K562 (cell line): ENCODE data around the gene TRIOBP. TPM values are rescaled to one million over a fixed set of nuclear protein-coding genes. Genes with fewer than 3 reads are reported as not detected.

ENCODE experiments used
- CBX8 ChIP-seq: fragments of 200-600 bp; sonication (generic); IDR thresholded peaks from 2 replicates; pipeline ENCODE4 v1.6.1; 2012; ENCODE audit warnings: borderline replicate concordance, mixed run types, low read depth, mild to moderate bottlenecking, moderate library complexity, mixed read lengths, low read length, control low read depth, inconsistent platforms; ENCODE audit not compliant: poor library complexity, severe bottlenecking; ENCODE audit errors: extremely low read depth
- CUX1 ChIP-seq: fragments of 200-800 bp; sonication (Bioruptor generic); IDR thresholded peaks from 2 replicates; pipeline ENCODE4 v1.6.1; 2016; ENCODE audit warnings: missing genetic modification characterization, missing compliant biosample characterization
- E2F6 ChIP-seq, 2 experiments: IDR thresholded peaks; 2 replicates each; pipeline ENCODE4 v1.6.1; 2011; ENCODE audit warnings: borderline replicate concordance in 1 of 2, control low read depth in 1 of 2, low read depth in 1 of 2, low read length in 1 of 2, mild to moderate bottlenecking in 1 of 2, mixed read lengths in 1 of 2, moderate library complexity in 1 of 2; ENCODE audit not compliant: insufficient read depth in 1 of 2, insufficient read length in 1 of 2, poor library complexity in 1 of 2, severe bottlenecking in 1 of 2; ENCODE audit errors: extremely low read depth in 1 of 2
- FOXJ3 ChIP-seq: sonication (generic); formaldehyde crosslinking; IDR thresholded peaks from 2 replicates; pipeline ENCODE4 v1.4.0; 2020; ENCODE audit warnings: mild to moderate bottlenecking, missing genetic modification reagents
- GABPA ChIP-seq: fragments of 200-800 bp; sonication (Bioruptor generic); conservative IDR thresholded peaks from 2 replicates; pipeline ENCODE4 v1.6.1; 2016; ENCODE audit warnings: low read depth, missing genetic modification characterization, missing compliant biosample characterization
- HOMEZ ChIP-seq: fragments of 250-450 bp; sonication (Bioruptor Pico); IDR thresholded peaks from 2 replicates; pipeline ENCODE4 v1.4.0; 2020; ENCODE audit warnings: mild to moderate bottlenecking, moderate library complexity
- NFYB ChIP-seq: IDR thresholded peaks from 2 replicates; pipeline ENCODE4 v1.6.1; 2011; ENCODE audit warnings: mild to moderate bottlenecking, moderate library complexity; ENCODE audit not compliant: insufficient read length; ENCODE audit errors: extremely low read depth
- NR3C1 ChIP-seq: sonication (generic); formaldehyde crosslinking; IDR thresholded peaks from 2 replicates; pipeline ENCODE4 v1.8.1; 2022; ENCODE audit warnings: missing genetic modification reagents
- POLR2H ChIP-seq: IDR thresholded peaks from 2 replicates; pipeline ENCODE4 v1.6.1; 2016; ENCODE audit warnings: missing genetic modification characterization, low read depth, mild to moderate bottlenecking, control low read depth, missing compliant biosample characterization, moderate library complexity
- RBM17 ChIP-seq: fragments of 200-400 bp; formaldehyde crosslinking; IDR thresholded peaks from 2 replicates; pipeline ENCODE4 v1.6.1; 2017; ENCODE audit warnings: low read depth, mild to moderate bottlenecking, low read length, borderline replicate concordance
- SMAD4 ChIP-seq: fragments of 250-450 bp; sonication (Bioruptor Pico); conservative IDR thresholded peaks from 2 replicates; pipeline ENCODE4 v1.8.0; 2021; ENCODE audit warnings: inconsistent platforms, mild to moderate bottlenecking, moderate library complexity
- SMARCC2 ChIP-seq: fragments of 450-650 bp; IDR thresholded peaks from 2 replicates; pipeline ENCODE4 v1.6.1; 2017; ENCODE audit warnings: antibody characterized with exemption, moderate library complexity, mild to moderate bottlenecking, low read depth
- SMARCE1 ChIP-seq: fragments of 450-650 bp; IDR thresholded peaks from 2 replicates; pipeline ENCODE4 v1.7.1; 2016; ENCODE audit warnings: mild to moderate bottlenecking
- SRSF3 ChIP-seq: fragments of 200-400 bp; formaldehyde crosslinking; IDR thresholded peaks from 2 replicates; pipeline ENCODE4 v1.6.1; 2016; ENCODE audit warnings: mild to moderate bottlenecking, low read length, moderate library complexity; ENCODE audit not compliant: insufficient read depth
- STAT5B ChIP-seq: fragments of 250-450 bp; sonication (Bioruptor Pico); IDR thresholded peaks from 2 replicates; pipeline ENCODE4 v1.8.0; 2021; ENCODE audit warnings: mild to moderate bottlenecking, inconsistent platforms
- ZC3H8 ChIP-seq: fragments of 450-650 bp; IDR thresholded peaks from 2 replicates; pipeline ENCODE4 v1.6.1; 2017
- ZFX ChIP-seq: sonication (generic); formaldehyde crosslinking; IDR thresholded peaks from 2 replicates; pipeline ENCODE4 v1.8.0; 2022; ENCODE audit warnings: mild to moderate bottlenecking, missing genetic modification reagents, moderate library complexity
- polyA plus RNA-seq, 8 experiments: library from polyadenylated mRNA; depleted of rRNA in 4 of 8; stranded (reverse) in 5 of 8; unstranded in 3 of 8; fragments of >200 nt; fragmentation: Nextera tagmentation in 2 of 8; fragmentation: Illumina TruSeq in 1 of 8; extraction: Ambion mirVana in 2 of 8; extraction: Trizol in 1 of 8; gene quantifications; 2 replicates each; pipeline versions ENCODE4 v1.2.1 to v1.2.3, GENCODE V29; 2011 to 2014; ENCODE audit warnings: inconsistent platforms in 1 of 8, missing spikeins in 1 of 8
- total RNA-seq, 7 experiments: library from RNA; depleted of rRNA in 6 of 7; stranded (reverse); fragments of >200 nt in 6 of 7; fragmentation: Illumina TruSeq in 2 of 7; extraction: Trizol in 2 of 7; gene quantifications; 2 replicates each; pipeline versions ENCODE4 v1.2.1 to v1.2.3, GENCODE V29; 2011 to 2021; ENCODE audit warnings: low replicate concordance in 1 of 7

TRIOBP gene
- total and polyA plus RNA-seq, 9 of the 15 experiments (the other 6 are each of a cell fraction or from before 2014, with no cell fraction given) = 0.24 to 13.8 (median 5.5) TPM

DNA sequence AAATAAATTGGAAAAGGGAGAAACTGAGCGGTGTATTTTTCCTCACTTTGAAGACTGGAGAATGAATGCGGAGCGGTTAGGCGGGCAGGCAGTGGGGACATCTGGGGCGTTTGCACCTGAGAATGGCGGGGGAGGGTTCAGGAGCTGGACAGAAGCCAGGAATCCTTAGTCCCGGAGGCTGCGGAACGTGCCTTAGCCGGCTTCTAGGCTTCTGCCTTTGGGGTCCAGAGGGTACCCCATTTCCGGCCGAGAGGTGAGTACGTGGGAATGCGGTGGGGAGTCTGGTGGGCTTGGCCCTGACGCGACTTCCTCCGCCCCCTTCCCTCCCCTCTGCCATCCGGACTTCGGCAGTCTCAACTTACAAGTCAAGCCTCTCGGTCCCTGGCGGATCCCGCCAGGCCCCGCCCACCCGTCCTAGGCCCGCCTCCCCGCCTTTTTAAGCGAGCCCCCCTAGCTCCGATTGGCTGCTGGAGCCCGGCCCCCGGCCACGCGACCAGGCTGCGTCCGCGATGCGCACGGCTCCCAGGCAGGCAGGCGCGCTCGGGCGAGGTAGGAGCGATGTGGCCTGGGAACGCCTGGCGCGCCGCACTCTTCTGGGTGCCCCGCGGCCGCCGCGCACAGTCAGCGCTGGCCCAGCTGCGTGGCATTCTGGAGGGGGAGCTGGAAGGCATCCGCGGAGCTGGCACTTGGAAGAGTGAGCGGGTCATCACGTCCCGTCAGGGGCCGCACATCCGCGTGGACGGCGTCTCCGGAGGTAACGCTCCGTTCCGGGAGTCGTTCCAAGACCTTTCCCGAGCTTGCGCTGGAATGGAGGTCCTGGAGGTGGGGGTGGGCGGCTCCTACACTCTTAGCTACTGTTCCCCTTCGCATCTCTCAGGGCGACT, 110.8 kb downstream of the TRIOBP start, which contains the start of gene GCAT (continued):
- no peak for TF ChIP-seq STAT5B (CRISPR knock-in tag)
- TF ChIP-seq ZFX (CRISPR knock-in tag) = peak; percentile 68
- no peak for TF ChIP-seq CBX8
- no peak for TF ChIP-seq HOMEZ (CRISPR knock-in tag)
- TF ChIP-seq SMAD4 = no peak; the same call in 1 of the 2 replicates
- TF ChIP-seq NR3C1 = no peak
- TF ChIP-seq POLR2H (tag) = 0 out of 2 replicates have a peak, but pooled peaks have one; percentile 18
- peak; percentile 18; the same call in 1 of the 2 replicates for TF ChIP-seq SMARCE1
- peak; percentile 42; the same call in 1 of the 2 replicates for TF ChIP-seq GABPA
- no peak for TF ChIP-seq CUX1 (CRISPR knock-in tag)
- peak in 1 of 2 experiments; percentile 36 for TF ChIP-seq E2F6 (IDR thresholded peaks at IDR 0.05; ENCODE audit: borderline replicate concordance in 1 of 2, extremely low read depth in 1 of 2, insufficient read depth in 1 of 2, insufficient read length in 1 of 2, low read depth in 1 of 2, low read length in 1 of 2, poor library complexity in 1 of 2, severe bottlenecking in 1 of 2)
- no peak for TF ChIP-seq RBM17
- peak; percentile 72 for TF ChIP-seq NFYB
- no peak for TF ChIP-seq SMARCC2
- no peak for TF ChIP-seq FOXJ3 (CRISPR knock-in tag)
- TF ChIP-seq SRSF3 = no peak
- TF ChIP-seq ZC3H8 = no peak
